IPS-18a (cell line): Measurements from ENCODE around the gene CCDC197.

Source experiments
- H3K27ac ChIP-seq: one replicate; pipeline ENCODE4 v1.5.1; 2013; ENCODE audit warnings: low read length
- H3K27me3 ChIP-seq: one replicate; pipeline ENCODE4 v1.6.1; 2013; ENCODE audit warnings: mild to moderate bottlenecking, low read length; ENCODE audit not compliant: control insufficient read depth, insufficient read depth
- H3K36me3 ChIP-seq: one replicate; pipeline ENCODE4 v1.6.1; 2013; ENCODE audit warnings: low read depth, low read length; ENCODE audit not compliant: control insufficient read depth
- H3K4me1 ChIP-seq: one replicate; pipeline ENCODE4 v1.6.1; 2013; ENCODE audit warnings: low read depth, low read length; ENCODE audit not compliant: control insufficient read depth
- H3K4me3 ChIP-seq: one replicate; pipeline ENCODE4 v1.5.1; 2013; ENCODE audit warnings: low read length
- H3K9ac ChIP-seq: one replicate; pipeline ENCODE4 v1.6.1; 2013; ENCODE audit warnings: mild to moderate bottlenecking, low read length, moderate library complexity
- H3K9me3 ChIP-seq: one replicate; pipeline ENCODE4 v1.6.1; 2013; ENCODE audit warnings: low read depth, low read length; ENCODE audit not compliant: control insufficient read depth

The CCDC197 gene

DNA sequence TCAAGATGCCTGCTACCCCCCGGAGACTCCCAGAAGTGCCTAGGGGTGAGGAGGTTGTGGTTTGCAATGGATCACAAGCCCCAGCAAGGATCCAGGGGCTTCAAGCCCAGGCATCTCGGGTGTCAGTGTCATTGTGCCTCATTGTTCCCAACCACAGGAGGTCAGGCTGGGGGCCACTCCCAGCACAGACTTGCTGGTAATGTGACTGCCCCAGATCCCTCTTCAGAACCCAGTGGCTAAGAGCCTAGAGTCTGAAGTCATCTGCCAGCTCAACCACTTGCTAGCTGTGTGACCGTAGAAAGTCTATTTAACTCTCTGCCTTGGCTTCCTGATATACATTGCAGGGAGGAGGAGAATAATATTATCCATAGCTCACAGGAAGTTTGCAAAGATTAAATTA is 13.0 kb upstream of the CCDC197 start:
- Histone ChIP-seq H3K27me3 (no peaks in the 10 kb centered on the region), H3K36me3 (no peaks in the 10 kb centered on the region), H3K9ac (no peak overlapping the region), H3K27ac (no peak overlapping the region), H3K9me3 (no peaks in the 10 kb centered on the region), H3K4me3 (no peak overlapping the region), H3K4me1 (peaks cover 3% of the 10 kb centered on the region)

DNA sequence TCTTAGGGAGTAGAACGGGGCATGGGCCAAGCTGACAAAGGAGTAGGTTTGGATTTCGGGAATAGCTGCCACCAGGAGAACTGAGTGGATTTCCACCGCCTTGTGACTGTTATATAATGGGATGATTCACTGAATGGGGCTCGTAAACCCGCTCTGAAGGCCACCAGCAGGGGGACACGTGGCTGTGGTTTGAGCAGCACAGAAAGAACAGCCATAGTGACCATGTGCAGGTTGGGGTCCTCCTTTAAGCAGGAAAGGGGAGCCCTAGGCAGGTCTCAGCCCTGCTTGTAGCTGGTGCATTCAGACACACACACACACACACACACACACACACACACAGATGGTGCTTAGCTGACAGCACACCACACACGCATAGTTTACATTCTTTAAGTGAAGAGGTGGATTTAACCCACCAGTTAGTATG is 12.1 kb upstream of the CCDC197 start:
- Histone ChIP-seq H3K4me1 (peaks cover 3% of the 10 kb centered on the region), H3K4me3 (no peak overlapping the region), H3K27ac (no peak overlapping the region), H3K9me3 (no peaks in the 10 kb centered on the region), H3K27me3 (no peaks in the 10 kb centered on the region), H3K36me3 (no peaks in the 10 kb centered on the region), H3K9ac (no peak overlapping the region)

DNA sequence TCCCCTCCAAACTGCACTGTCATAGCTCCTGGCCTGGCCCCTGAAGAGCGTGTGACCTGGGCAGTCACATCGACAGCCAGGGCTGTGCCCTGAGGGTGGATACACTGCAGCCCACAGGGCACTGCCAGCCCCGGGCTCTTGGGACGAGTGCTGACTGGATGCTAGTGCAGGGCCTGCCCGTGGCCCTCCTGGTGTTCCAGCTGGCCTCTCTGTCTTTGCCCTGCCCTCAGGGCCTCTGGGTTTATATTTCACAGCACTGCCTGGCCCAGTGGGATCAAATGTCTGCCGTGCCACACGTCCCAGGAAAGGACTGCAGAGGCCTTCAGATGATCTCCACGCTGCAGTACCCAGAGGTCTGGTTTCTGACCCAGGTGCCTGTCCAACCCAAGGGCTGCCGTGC is 10.1 kb upstream of the CCDC197 start:
- H3K27me3 ChIP-seq: no peaks in the 10 kb centered on the region
- H3K27ac ChIP-seq: no peak overlapping the region
- H3K9me3 ChIP-seq: no peaks in the 10 kb centered on the region
- no peaks in the 10 kb centered on the region for H3K36me3 ChIP-seq
- H3K4me1 ChIP-seq: peaks cover 3% of the 10 kb centered on the region
- no peak overlapping the region for H3K4me3 ChIP-seq
- H3K9ac ChIP-seq: no peak overlapping the region

DNA sequence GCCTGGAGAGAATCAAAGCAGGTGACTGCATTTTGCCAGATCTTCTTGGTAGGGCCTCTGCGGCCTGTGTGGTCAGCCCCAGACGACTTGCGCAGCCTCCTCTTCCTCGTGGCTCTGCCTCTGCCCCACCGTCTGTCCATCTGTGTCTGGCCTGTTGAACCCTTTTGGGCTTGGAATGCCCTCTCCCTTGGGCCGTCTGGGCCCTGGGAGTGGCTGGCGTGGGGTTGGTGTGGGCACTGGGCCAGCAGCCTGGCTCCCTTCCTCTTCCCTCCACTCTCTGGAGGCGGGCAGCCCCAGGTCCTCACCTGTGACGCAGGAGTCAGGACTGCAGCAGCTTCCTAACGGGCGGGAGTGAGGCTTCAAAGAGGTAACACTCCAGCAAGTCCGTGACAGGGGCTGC is 9.7 kb upstream of the CCDC197 start:
- Histone ChIP-seq H3K36me3 (no peaks in the 10 kb centered on the region), H3K9ac (no peak overlapping the region), H3K4me1 (peaks cover 3% of the 10 kb centered on the region), H3K4me3 (no peak overlapping the region), H3K27ac (no peak overlapping the region), H3K27me3 (no peaks in the 10 kb centered on the region), H3K9me3 (no peaks in the 10 kb centered on the region)

DNA sequence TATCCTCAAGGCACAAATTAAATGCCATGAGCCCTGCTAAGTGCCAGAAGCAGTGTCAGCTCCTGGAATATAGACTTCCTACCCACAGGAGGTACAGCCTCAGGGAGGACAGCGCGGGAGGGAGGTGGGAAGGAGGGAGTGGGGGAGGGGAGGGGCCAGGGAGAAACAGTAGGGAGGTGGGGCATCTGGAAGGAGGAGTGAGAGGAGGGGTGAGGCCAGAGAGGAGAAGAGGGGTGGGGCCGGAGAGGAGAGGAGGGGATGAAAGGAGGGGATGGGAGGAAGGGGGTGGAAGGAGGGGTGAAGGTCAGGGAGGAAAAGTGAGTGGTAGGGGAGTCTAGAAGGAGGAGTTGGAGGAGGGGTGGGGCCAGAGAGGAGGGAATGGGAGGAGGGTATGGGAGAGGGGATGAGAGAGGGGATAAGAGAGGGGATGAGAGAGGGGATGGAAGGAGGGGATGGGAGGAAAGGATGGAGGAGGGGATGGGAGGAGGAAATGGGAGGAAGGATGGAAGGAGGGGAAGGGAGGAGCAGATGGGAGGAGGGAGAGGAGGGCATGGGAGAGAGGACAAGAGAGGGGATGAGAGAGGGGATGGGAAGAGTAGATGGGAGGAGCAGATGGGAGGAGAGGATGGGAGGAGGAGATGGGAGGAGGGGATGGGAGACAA is 9.2 kb upstream of the CCDC197 start:
- no peaks in the 10 kb centered on the region for H3K36me3 ChIP-seq

DNA sequence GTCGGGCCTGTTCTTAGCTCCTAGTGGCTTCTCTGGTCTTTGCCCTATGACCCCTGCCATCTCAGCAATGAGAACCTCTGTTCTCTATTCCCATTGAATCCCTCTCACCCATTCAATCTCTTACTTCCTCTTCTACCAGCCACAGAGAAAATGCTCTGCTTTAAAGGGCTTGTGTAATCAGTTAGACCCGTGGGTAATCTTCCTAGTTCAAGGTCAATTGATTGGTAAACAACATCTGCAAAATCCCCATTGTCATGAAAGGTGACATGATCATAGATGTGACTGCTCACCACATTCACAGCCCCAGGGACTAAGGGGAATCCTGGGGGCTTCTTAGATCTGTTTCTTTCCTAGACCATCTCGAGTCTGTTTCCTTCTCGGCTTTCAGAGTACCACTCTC is 7.2 kb upstream of the CCDC197 start:
- Histone ChIP-seq H3K4me1 (no peaks in the 10 kb centered on the region), H3K36me3 (no peaks in the 10 kb centered on the region), H3K9me3 (no peaks in the 10 kb centered on the region), H3K27ac (no peak overlapping the region), H3K4me3 (no peak overlapping the region), H3K27me3 (no peaks in the 10 kb centered on the region), H3K9ac (no peak overlapping the region)

More for the DNA sequence above, 9.2 kb upstream of the CCDC197 start:
- no peak overlapping the region for H3K4me3 ChIP-seq
- H3K27ac ChIP-seq: no peak overlapping the region
- H3K27me3 ChIP-seq: no peaks in the 10 kb centered on the region
- H3K9me3 ChIP-seq: no peaks in the 10 kb centered on the region
- no peak overlapping the region for H3K9ac ChIP-seq
- H3K4me1 ChIP-seq: peaks cover 3% of the 10 kb centered on the region

DNA sequence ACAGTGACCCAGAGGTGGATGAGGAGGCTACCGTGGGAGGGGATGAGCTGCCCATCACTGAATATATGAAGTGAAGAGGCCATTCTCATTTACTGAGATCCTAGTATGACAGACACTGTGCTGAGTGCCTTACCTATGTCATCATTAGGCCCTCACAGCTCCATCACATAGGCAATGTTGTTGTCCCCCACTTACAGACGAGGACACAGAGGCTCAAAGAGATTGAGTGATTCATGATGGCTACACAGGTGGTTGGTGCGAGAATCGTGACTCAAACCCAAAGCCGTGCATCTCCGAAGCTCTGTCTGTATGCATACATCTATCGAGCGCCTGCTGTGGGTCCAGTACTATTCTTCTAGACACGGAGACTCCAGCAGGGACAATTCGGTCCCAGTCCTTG is 5.9 kb upstream of the CCDC197 start:
- Histone ChIP-seq H3K27ac (no peak overlapping the region), H3K27me3 (no peaks in the 10 kb centered on the region), H3K9me3 (no peaks in the 10 kb centered on the region), H3K9ac (no peak overlapping the region), H3K4me1 (no peaks in the 10 kb centered on the region), H3K36me3 (no peaks in the 10 kb centered on the region), H3K4me3 (no peak overlapping the region)

DNA sequence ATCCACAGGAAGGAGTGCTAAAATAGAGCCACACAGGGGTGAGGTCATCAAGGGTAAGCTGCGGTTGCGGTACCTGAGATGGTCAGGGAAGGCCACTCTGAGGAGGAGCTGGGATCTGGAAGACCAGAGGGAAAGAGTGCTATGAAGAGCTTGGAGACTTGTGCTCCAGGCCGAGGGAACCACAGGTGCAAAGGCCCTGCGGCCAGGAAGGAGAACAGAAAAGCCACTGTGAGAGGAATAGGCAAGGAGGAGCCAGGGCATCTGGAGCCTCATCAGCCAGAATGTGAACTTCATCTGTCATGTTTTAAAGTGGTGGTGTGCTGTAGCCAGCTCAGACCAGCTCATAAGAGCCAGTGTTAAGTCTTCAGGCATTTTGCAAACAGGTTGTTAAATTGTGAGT is 5.5 kb upstream of the CCDC197 start:
- no peak overlapping the region for H3K27ac ChIP-seq

DNA sequence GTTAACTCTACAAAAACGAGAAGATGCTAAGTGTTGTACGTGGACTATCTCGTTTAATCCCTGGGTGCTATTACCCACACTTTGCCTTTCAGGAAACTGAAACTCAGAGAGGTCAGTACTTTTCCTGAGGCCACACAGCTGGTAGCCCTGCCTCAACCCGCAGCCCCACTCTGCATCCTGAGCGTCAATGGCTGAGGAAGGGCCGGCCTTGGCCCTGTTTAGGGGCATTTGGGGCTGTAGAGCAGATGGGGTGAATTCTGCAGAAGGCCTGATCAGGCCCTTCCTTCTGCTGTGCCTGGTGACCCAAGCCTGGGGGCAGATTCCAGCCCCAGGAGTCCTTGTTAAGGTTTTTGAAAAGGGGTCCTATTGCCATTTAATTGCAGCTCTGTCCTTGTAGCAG is 3.7 kb upstream of the CCDC197 start:
- H3K4me3 ChIP-seq: no peak overlapping the region
- H3K36me3 ChIP-seq: no peaks in the 10 kb centered on the region
- H3K9me3 ChIP-seq: no peaks in the 10 kb centered on the region
- H3K9ac ChIP-seq: no peak overlapping the region
- H3K4me1 ChIP-seq: no peaks in the 10 kb centered on the region
- no peaks in the 10 kb centered on the region for H3K27me3 ChIP-seq
- no peak overlapping the region for H3K27ac ChIP-seq

More for the DNA sequence above, 5.5 kb upstream of the CCDC197 start:
- no peaks in the 10 kb centered on the region for H3K27me3 ChIP-seq
- no peak overlapping the region for H3K4me3 ChIP-seq
- H3K36me3 ChIP-seq: no peaks in the 10 kb centered on the region
- H3K9me3 ChIP-seq: no peaks in the 10 kb centered on the region
- no peak overlapping the region for H3K9ac ChIP-seq
- no peaks in the 10 kb centered on the region for H3K4me1 ChIP-seq

DNA sequence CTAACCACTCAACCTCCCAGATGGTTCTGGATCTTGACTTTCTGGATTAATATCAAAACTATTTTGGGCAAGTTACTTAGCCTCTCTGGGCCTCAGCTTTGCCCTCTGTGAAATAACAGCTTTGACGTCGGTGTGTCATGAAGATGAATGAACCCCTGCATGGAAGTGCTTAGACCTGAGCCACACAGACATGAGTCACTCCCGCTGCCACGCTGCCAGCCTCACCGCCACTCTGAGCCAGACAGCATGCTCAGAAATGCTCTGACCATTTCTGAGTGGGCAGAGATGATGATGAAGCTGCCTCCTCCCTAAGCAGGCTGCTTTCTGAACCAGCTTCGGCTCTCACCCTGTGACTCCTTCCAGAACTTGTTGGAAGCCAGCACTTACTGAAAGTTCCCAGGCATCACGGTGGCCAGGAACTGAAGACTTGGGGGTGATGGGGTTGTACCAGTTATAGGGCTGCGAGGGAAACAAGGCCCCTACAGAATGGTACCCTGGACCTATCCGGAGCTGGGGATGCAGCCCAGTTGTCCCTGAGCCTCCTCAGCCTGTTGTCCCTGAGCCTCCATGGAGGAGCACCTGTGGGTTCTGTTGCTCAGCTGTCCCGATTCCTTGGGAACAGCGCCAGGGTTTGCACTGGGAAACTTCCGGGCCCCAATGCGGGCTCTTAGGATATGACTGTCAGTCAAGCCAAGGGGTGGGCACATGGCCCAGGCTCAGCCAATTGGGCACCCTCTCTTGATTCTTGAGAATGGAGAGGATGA is 2.0 kb upstream of the CCDC197 start:
- no peak overlapping the region for H3K4me3 ChIP-seq
- H3K36me3 ChIP-seq: no peaks in the 10 kb centered on the region
- no peak overlapping the region for H3K27ac ChIP-seq
- no peaks in the 10 kb centered on the region for H3K9me3 ChIP-seq
- H3K4me1 ChIP-seq: no peaks in the 10 kb centered on the region
- no peak overlapping the region for H3K9ac ChIP-seq
- no peaks in the 10 kb centered on the region for H3K27me3 ChIP-seq

DNA sequence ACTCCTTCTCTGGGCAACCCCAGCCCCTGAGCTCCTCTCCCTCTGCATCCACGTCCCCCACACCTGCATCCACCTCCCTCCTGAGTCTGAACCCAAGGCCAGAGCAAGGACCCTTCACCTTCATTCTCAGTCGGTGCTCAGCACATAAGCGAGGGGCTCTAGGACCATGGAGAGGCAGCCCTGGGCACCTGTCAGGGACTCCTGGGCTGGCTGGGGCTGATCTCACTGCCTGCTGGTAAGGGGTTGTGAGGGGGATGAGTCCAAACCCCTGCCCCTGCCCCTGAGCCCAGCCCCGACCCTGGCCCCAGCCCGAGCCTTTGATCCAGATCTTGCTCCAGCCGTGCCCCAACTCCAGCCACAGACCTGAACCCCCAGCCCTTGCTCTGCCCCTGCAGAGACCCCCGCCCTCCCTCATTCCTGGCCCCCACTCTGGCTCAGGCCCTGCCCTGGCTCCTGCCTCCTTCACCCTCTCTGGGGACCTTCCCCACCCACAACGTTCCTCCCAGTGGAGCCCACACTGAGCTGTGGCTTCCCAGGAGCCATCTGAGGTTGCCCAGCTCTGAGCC is 888 bp upstream of the CCDC197 start:
- Histone ChIP-seq H3K27me3 (no peaks in the 10 kb centered on the region), H3K9me3 (no peaks in the 10 kb centered on the region), H3K27ac (no peak overlapping the region), H3K4me1 (no peaks in the 10 kb centered on the region), H3K9ac (no peak overlapping the region), H3K36me3 (no peaks in the 10 kb centered on the region), H3K4me3 (no peak overlapping the region)
